NB4 (cell line): ENCODE results near the gene DESI1.

ENCODE experiments used
- CTCF ChIP-seq: IDR thresholded peaks from one replicate; pipeline ENCODE4 v1.5.1; 2012; ENCODE audit warnings: low read depth, low read length
- MAX ChIP-seq: IDR thresholded peaks from 2 replicates; pipeline ENCODE4 v1.6.1; 2011; ENCODE audit warnings: low read depth, low read length
- POLR2A ChIP-seq: IDR thresholded peaks from 2 replicates; pipeline ENCODE4 v1.6.1; 2011; ENCODE audit warnings: mild to moderate bottlenecking; ENCODE audit not compliant: insufficient read length; ENCODE audit errors: extremely low read depth

GRCh38 chr22:41598891-41599635, 21.8 kb downstream of the DESI1 start:
- TF ChIP-seq CTCF: no peak
- TF ChIP-seq POLR2A: no peak
- no peak for TF ChIP-seq MAX
